GM21737 (cell line): ENCODE results near the gene D2HGDH.

ENCODE experiments used
- ATAC-seq: cut with Tn5 transposase; IDR thresholded peaks from one replicate; pipeline ENCODE4 v1.9.1; 2021; ENCODE audit warnings: mild to moderate bottlenecking, moderate library complexity; ENCODE audit not compliant: unreplicated experiment

D2HGDH gene

DNA sequence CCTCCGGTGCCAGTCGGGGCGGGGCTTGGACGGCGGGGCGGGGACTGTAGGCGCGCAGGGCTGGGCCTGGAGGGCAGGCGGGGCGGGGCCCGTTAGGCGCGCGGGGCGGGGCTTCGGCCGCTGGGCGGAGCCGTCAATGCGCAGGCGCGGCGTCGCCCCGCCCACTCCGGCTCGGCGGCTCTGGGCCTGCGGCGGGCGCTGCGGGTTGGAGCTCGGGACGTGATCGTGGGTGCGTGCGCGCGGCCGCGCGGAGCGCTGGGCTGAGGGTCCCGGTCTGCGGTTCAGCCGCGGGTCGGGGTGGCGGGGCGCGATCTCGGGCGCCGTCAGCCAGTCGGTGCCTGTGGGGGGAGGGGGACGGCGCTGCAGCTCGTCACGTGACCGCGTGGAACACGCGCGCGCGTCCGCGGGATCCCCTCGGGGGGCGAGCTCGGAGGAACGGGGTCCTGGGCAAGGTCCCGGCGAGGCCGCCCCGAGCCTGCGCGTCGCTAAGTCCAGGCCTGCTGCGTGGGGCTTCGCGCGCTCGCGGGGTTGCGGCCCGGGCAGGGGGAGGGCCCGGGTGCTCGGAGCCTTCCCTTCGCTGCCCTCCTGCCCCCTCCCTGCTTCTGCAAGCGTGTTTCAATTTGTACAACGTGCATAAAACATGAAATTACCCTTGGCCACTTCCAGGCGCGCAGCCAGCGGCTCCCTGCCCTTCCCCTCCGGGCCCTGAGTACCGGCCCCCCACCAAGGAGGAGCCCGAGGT lies at the start of gene D2HGDH:
Gene D2HGDH, plus strand, starts transcription at position 164 of the 742 bp plus-strand sequence. CDS start 595 bp downstream, outside the sequence.
- ATAC-seq = peak; percentile 85

GRCh38 chr2:241686324-241686649 lies 48.1 kb upstream of the D2HGDH start:
- peak; percentile 8 for ATAC-seq

GRCh38 chr2:241686650-241687425 lies 47.6 kb upstream of the D2HGDH start, which contains the start of gene DTYMK:
Gene DTYMK, minus strand, starts transcription at chr2:241686815. Its CDS starts 32 bp downstream, at chr2:241686783.
- ATAC-seq = peak; percentile 92

DNA sequence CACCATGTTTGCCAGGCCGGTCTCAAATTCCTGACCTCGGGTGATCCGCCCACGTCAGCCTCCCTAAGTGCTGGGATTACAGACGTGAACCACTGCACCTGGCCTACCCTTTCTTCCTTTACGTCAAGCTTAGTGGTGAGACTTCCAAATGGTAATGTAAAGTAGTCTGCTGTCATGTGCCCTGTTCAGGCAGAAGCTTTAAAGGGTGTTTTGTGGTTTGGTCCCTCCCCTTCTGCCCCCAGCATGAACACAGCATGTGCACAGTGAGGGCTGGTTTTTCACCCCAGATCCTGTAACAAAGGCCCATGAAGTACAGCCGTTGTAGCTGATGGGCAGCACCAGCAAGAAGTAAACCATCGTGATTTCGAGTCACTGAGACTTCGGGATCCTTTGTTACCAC lies 45.1 kb upstream of the D2HGDH start:
- ATAC-seq = no peak

GRCh38 chr2:241690202-241690717 lies 44.2 kb upstream of the D2HGDH start:
- ATAC-seq = no peak

GRCh38 chr2:241692448-241692847 lies 42.0 kb upstream of the D2HGDH start:
- no peak for ATAC-seq

- ATAC-seq = no peak
These were observed 38.8 kb upstream of the D2HGDH start for GRCh38 chr2:241695651-241696050.

GRCh38 chr2:241701149-241701398 lies 33.4 kb upstream of the D2HGDH start:
- ATAC-seq = no peak

DNA sequence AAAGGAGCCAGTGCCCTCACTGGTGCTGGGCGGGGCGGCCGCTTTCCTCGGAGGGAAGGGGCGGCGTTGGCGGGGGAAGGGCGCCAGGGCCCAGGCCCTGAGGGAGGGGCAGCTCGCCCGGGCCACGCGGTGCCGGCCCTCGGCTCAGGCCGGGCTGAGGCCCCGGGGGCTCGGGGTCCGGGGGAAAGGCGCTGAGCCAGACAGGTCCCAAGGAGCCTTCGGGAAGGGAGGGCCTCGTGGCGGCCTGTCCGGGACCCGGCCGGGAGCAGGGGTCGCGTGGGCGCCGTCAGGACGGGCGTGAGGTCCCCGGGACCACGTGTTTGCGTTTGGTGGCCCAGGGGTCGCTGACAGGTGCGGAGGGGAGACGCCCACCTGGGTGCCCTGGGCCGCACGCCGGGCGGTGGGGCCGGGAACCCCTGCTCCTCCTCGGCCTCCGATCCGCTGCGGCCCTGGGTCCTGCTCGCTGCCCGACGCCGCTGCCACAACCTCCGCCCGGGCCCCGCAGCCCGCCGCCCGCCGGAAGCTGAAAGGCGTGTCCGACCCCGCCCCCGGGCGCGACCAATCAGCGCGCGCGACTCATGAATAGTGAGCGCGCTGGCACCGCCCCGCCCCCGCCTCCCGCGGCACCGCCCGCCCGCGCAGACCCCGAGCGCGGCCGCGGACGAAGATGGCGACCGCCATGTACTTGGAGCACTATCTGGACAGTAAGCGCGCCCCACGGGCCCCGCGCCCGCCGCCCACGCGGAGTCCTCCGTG lies 32.9 kb upstream of the D2HGDH start, which contains the start of gene ING5:
Gene ING5, plus strand, starts transcription at position 641 of the 756 bp plus-strand sequence. Its CDS starts 27 bp downstream, at position 668.
- ATAC-seq = peak; percentile 52

- ATAC-seq = peak; percentile 63
These were observed 32.0 kb upstream of the D2HGDH start for GRCh38 chr2:241702155-241703031.

- ATAC-seq = no peak
These were observed 31.3 kb upstream of the D2HGDH start for GRCh38 chr2:241703032-241703604.

DNA sequence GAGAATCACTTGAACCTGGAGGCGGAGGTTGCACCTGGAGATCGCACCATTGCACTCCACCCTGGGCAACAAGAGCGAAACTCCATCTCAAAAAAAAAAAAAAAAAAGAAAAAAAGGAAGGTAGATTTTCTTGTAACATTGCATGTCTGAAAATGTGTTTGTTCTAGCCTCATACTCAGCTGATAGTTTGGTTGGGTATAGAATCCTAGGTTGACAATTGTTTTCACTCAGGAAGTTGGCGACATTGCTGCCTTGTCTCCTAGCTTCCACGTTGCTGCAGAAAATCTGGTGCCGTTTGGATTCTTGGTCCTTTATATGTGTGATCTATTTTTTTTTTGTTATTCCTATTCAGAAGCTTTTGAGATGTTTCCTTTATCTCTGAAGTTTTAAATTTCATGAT lies 27.9 kb upstream of the D2HGDH start:
- ATAC-seq = no peak

GRCh38 chr2:241708879-241709278 lies 25.6 kb upstream of the D2HGDH start:
- no peak for ATAC-seq

DNA sequence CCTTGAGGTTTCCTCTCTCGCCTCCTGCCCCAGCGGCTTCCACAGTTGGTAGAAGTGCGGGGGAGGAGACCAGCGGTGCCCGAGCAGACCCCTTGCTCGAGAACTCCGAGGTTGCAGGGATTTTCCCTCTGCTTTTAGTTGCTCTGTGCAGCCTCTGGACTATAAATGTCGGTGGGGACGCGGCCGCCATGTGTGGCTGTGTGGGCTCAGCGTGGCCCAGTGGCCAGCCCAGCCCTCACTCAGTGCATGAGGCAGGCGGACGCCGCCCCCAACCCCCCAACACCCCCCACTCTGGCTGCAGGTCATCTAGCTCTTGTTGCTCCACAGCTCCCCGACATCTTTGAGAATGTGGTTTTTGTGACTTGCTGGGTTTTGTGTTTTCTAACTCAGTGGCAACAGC lies 15.3 kb upstream of the D2HGDH start:
- ATAC-seq = no peak

DNA sequence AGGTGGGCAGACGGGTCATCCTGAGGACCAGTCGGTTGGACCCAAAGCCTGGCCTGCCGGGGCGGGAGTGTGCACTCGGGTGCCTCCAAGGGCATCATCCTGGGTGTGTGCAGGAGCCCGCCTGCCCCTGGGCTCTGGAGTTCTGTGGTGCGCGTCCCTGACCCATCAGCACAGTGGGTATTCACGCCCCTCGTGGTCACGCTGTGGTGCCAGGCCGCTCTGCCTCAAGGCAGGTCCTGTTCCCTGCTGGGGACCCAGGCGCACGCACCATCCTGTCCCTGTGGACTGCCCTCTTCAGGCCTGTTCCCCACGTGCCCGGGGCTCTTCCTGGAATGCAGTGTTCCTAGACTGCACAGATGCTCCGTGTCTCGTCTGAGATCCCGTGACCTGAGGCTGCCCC lies 14.3 kb upstream of the D2HGDH start:
- ATAC-seq = no peak

- no peak for ATAC-seq
These were observed 13.9 kb upstream of the D2HGDH start for GRCh38 chr2:241720560-241720959.

GRCh38 chr2:241721852-241722251 lies 12.6 kb upstream of the D2HGDH start:
- no peak for ATAC-seq

DNA sequence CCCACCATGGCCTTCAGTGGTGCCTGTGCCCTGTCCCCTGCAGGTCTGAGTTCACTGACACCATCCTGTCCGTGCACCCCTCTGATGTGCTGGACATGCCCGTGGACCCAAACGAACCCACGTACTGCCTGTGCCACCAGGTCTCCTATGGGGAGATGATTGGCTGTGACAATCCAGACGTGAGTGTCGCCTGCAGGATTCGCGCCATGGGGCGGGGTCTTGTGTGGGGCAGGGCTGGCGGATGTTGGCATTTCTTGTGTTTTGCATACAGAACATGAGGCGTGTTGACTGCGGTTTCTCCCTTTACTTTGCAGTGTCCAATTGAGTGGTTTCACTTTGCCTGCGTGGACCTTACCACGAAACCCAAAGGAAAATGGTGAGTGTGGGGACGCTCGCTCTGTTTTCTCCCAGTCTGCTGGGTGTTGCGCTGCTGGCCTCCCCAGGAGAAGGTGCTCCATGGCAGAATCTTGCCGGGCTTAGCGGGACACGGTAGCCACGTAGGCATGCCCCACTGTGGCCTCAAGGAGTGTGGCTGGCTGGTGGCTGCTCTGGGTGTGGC lies 11.5 kb upstream of the D2HGDH start:
- no peak for ATAC-seq

DNA sequence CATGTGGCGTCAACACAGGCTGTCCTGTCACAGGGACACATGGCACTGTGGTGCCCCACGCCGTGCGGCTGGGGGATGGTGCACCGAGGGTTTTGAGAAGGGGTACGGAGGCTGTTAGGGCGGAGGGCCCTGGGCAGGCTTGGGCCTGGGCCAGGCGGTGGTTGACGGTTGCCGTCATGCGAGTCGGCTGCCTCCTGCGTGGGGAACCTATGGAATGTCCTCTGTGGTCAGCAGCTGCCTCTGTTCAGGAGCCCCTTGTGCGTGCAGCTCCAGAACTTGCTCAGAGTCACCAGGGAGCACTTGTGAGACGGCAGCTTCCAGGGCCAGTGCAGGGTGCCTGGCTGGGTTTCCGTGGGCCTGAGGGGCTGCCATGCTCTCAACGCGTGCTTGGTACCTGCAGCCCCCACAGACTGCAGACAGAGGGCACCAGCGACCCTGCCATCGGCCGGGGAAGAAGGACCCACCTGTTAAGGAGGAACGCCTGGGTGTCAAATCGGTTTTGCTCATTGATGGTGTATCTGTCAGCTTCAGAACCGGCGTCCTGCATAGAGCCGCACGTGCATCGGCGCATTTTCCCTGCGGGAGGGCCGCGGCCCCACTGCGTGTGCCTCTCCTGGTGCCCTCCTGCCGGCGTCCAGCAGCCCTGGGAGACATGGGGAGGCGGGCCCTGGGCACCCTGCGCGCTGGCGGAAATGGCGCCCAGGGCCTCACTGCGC lies 10.0 kb upstream of the D2HGDH start:
- ATAC-seq = no peak
